Panc1 (cell line): Measurements from ENCODE around the gene RNF38. TPM values are rescaled to one million over a fixed set of nuclear protein-coding genes. Genes with fewer than 3 reads are reported as not detected.

ENCODE experiments used
- ATAC-seq: fragments of 200-7000 bp; cut with Tn5 transposase; 2 replicates; pipeline ENCODE4 v1.9.1; 2020; ENCODE audit warnings: mild to moderate bottlenecking, moderate library complexity
- BruUV-seq: library from RNA; stranded (reverse); fragments of 400-500 nt; replicated peaks from 2 replicates; lab custom pipeline; 2021; lab: Mats Ljungman, UMichigan
- CTCF ChIA-PET: fragments of 300-600 bp; sonication (Branson Sonifier 250); formaldehyde crosslinking; loops from one replicate; lab custom pipeline; 2022; ENCODE audit warnings: antibody characterized with exemption; lab: Charles Lee
- POLR2A ChIA-PET: fragments of 300-600 bp; sonication (Branson Sonifier 250); formaldehyde crosslinking; loops from one replicate; lab custom pipeline; 2022; ENCODE audit warnings: antibody characterized with exemption; lab: Charles Lee
- DNase-seq: peaks from one replicate; pipeline ENCODE4 v3.0.0-alpha.2; 2010; ENCODE audit warnings: low read depth, low spot score
- H3K27ac ChIP-seq: 2 replicates; pipeline ENCODE4 v1.5.1; 2011; ENCODE audit warnings: mild to moderate bottlenecking, low read length, inconsistent platforms
- H3K27me3 ChIP-seq: fragments of 200-500 bp; sonication (Bioruptor generic); 2 replicates; pipeline ENCODE4 v1.6.0; 2014; ENCODE audit warnings: low read length, inconsistent platforms; ENCODE audit not compliant: control insufficient read depth, insufficient read depth
- H3K36me3 ChIP-seq: fragments of 200-500 bp; sonication (Bioruptor generic); 2 replicates; pipeline ENCODE4 v1.5.1; 2014; ENCODE audit warnings: inconsistent platforms, mild to moderate bottlenecking, low read length, moderate library complexity; ENCODE audit not compliant: control insufficient read depth, insufficient read depth
- H3K4me1 ChIP-seq: 2 replicates; pipeline ENCODE4 v1.5.1; 2011; ENCODE audit warnings: inconsistent platforms, mild to moderate bottlenecking, low read length, moderate library complexity; ENCODE audit not compliant: control insufficient read depth, insufficient read depth
- H3K4me3 ChIP-seq, 2 experiments: 2 replicates each; pipeline ENCODE4 v1.5.1; 2011 to 2012; ENCODE audit warnings: low read depth in 2 of 2, low read length in 2 of 2, mild to moderate bottlenecking in 2 of 2, inconsistent platforms in 1 of 2, moderate library complexity in 1 of 2
- H3K9me3 ChIP-seq: fragments of 200-500 bp; sonication (Bioruptor generic); 2 replicates; pipeline ENCODE4 v1.5.1; 2014; ENCODE audit warnings: low read depth, mild to moderate bottlenecking, inconsistent platforms, low read length, moderate library complexity; ENCODE audit not compliant: control insufficient read depth, insufficient read depth
- CTCF ChIP-seq: fragments of 450-650 bp; IDR thresholded peaks from 2 replicates; pipeline ENCODE4 v1.5.1; 2017; ENCODE audit warnings: mild to moderate bottlenecking
- POLR2AphosphoS5 ChIP-seq: IDR thresholded peaks from 2 replicates; pipeline ENCODE4 v1.6.1; 2012; ENCODE audit warnings: mild to moderate bottlenecking, low read depth, low read length, moderate library complexity
- REST ChIP-seq, 2 experiments: IDR thresholded peaks; 2 replicates each; pipeline ENCODE4 v1.6.1; 2011 to 2012; ENCODE audit warnings: low read depth in 2 of 2, control low read depth in 1 of 2, low read length in 1 of 2, mild to moderate bottlenecking in 1 of 2, moderate library complexity in 1 of 2; ENCODE audit not compliant: insufficient read depth in 1 of 2
- SIN3A ChIP-seq: IDR thresholded peaks from 2 replicates; pipeline ENCODE4 v1.6.1; 2012; ENCODE audit warnings: low read depth, mild to moderate bottlenecking, low read length, moderate library complexity, borderline replicate concordance; ENCODE audit not compliant: insufficient read depth
- TCF7L2 ChIP-seq: IDR thresholded peaks from 2 replicates; pipeline ENCODE4 v1.6.1; 2011; ENCODE audit warnings: mild to moderate bottlenecking, low read depth, low read length, inconsistent platforms
- in situ Hi-C: cut with HindIII; loops from 2 replicates; pipeline ENCODE4 v1.10.0; 2016; ENCODE audit warnings: low sequenced_read_pairs, low pct_unique_long_range_greater_than_20kb
- intact Hi-C: fragments of 100-400 bp; cut with micrococcal nuclease; formaldehyde crosslinking; loops from one replicate; pipeline ENCODE4 v1.10.0; 2022; ENCODE audit not compliant: unreplicated experiment
- total RNA-seq: library from RNA; stranded (reverse); gene quantifications from one replicate; pipeline ENCODE4 v1.2.1, GENCODE V29; 2021; ENCODE audit not compliant: unreplicated experiment

Gene RNF38
- total RNA-seq, 1 experiment from 2014 or later = 78.0 TPM

- peak; percentile 61 for ATAC-seq
- CTCF ChIA-PET = no interaction called here
These were observed 84.0 kb downstream of the RNF38 start for GRCh38 chr9:36316049-36316448.

GRCh38 chr9:36315283-36315682 is 84.8 kb downstream of the RNF38 start:
- Histone ChIP-seq H3K27me3 (no peaks in the 10 kb centered on the region), H3K9me3 (no peaks in the 10 kb centered on the region), H3K36me3 (no peaks in the 10 kb centered on the region), H3K27ac (peak overlapping the region; percentile 77), H3K4me3 (no peak overlapping the region), H3K4me1 (peaks cover 36% of the 10 kb centered on the region)
- TF ChIP-seq SIN3A (no peak), TCF7L2 (no peak), REST (IDR thresholded peaks at IDR 0.05; ENCODE audit: insufficient read depth in 1 of 2, low read depth in 2 of 2, low read length in 1 of 2) (no peak), CTCF (no peak), POLR2AphosphoS5 (no peak)
- BruUV-seq = no TSS peak
- ChIA-PET POLR2A (no interaction called here), CTCF (no interaction called here)
- DNase-seq = no peak
- ATAC-seq = no peak
- in situ Hi-C loops = no loop called here
- intact Hi-C loops = no loop called here

More at GRCh38 chr9:36316049-36316448, 84.0 kb downstream of the RNF38 start:
- intact Hi-C loops = no loop called here
- POLR2A ChIA-PET = no interaction called here
- no peak for TF ChIP-seq CTCF
- no peak for TF ChIP-seq TCF7L2
- TF ChIP-seq SIN3A = no peak
- no peak for TF ChIP-seq REST (IDR thresholded peaks at IDR 0.05; ENCODE audit: insufficient read depth in 1 of 2, low read depth in 2 of 2, low read length in 1 of 2)
- no peak for TF ChIP-seq POLR2AphosphoS5
- no peaks in the 10 kb centered on the region for H3K27me3 ChIP-seq
- H3K4me3 ChIP-seq = no peak overlapping the region
- no peaks in the 10 kb centered on the region for H3K9me3 ChIP-seq
- no peaks in the 10 kb centered on the region for H3K36me3 ChIP-seq
- in situ Hi-C loops = no loop called here
- H3K27ac ChIP-seq = peak overlapping the region; percentile 77
- DNase-seq = no peak
- BruUV-seq = no TSS peak
- H3K4me1 ChIP-seq = peaks cover 36% of the 10 kb centered on the region
